ENCODE data around the gene F8.

Gene F8

GRCh38 chrX:155022585-155022984 is at the start of gene F8:
TSS of gene F8 (minus strand) at chrX:155022723. CDS start at chrX:155022552, 171 bp downstream.
- no peak for DNase-seq

- DNase-seq = no peak
These were observed 49.3 kb upstream of the F8 start for GRCh38 chrX:155071694-155072280.

GRCh38 chrX:155070975-155071693 is 48.6 kb upstream of the F8 start, which contains the start of the genes BRCC3, CMC4 and MTCP1:
TSS of gene BRCC3 (plus strand) at chrX:155071508. CDS start at chrX:155071528, 20 bp downstream.
TSS of gene CMC4 (minus strand) at chrX:155071136. CDS start at chrX:155064023, 7,113 bp downstream.
TSS of gene MTCP1 (minus strand) at chrX:155071136. CDS start at chrX:155066010, 5,126 bp downstream.
- DNase-seq = peak; percentile 86

- no peak for DNase-seq
These were observed 48.1 kb upstream of the F8 start for GRCh38 chrX:155070663-155070974.

GRCh38 chrX:155070038-155070437 is 47.5 kb upstream of the F8 start:
- no peak for DNase-seq

GRCh38 chrX:155069414-155069813 is 46.9 kb upstream of the F8 start:
- no peak for DNase-seq

- DNase-seq = no peak
These were observed 45.6 kb upstream of the F8 start for GRCh38 chrX:155068165-155068564.

GRCh38 chrX:155065035-155065734 is 42.7 kb upstream of the F8 start:
- no peak for DNase-seq

- DNase-seq = no peak
These were observed 39.2 kb upstream of the F8 start for GRCh38 chrX:155061760-155062159.

- peak; percentile 68 for DNase-seq
These were observed 34.6 kb upstream of the F8 start for GRCh38 chrX:155056877-155057792.

GRCh38 chrX:155056471-155056870 is 33.9 kb upstream of the F8 start:
- no peak for DNase-seq

GRCh38 chrX:155055494-155055893 is 33.0 kb upstream of the F8 start:
- DNase-seq = no peak

GRCh38 chrX:155054255-155054654 is 31.7 kb upstream of the F8 start:
- no peak for DNase-seq

GRCh38 chrX:155053656-155054055 is 31.1 kb upstream of the F8 start:
- no peak for DNase-seq

- no peak for DNase-seq
These were observed 30.4 kb upstream of the F8 start for GRCh38 chrX:155052738-155053498.

- peak; percentile 57 for DNase-seq
These were observed 26.6 kb upstream of the F8 start for GRCh38 chrX:155048977-155049619.

- DNase-seq = no peak
These were observed 24.4 kb upstream of the F8 start for GRCh38 chrX:155046811-155047528.

GRCh38 chrX:155046129-155046810 is 23.7 kb upstream of the F8 start:
- DNase-seq = no peak

- no peak for DNase-seq
These were observed 13.2 kb upstream of the F8 start for GRCh38 chrX:155035688-155036087.

- no peak for DNase-seq
These were observed 9.1 kb upstream of the F8 start for GRCh38 chrX:155031657-155032056.
